GM23338 (cell line): ENCODE measurements around the gene LYPD5. TPM values are rescaled to one million over a fixed set of nuclear protein-coding genes. Genes with fewer than 3 reads are reported as not detected.
A peak's percentile ranks its signal among the peaks of the same experiment; 100 is the strongest.
"Not testable (repeated sequence)": the region's sequence is repeated elsewhere in the genome, so short reads cannot be mapped to it uniquely, and the experiment has no call there.

ENCODE experiments used
- ATAC-seq: fragments of 200-7000 bp; cut with Tn5 transposase; 3 replicates; pipeline ENCODE4 v1.9.1; 2020
- DNase-seq: peaks from one replicate; pipeline ENCODE4 v3.0.0-alpha.2; 2015; ENCODE audit warnings: low spot score
- H2AFZ ChIP-seq: fragments of 200-600 bp; sonication (generic); 2 replicates; pipeline ENCODE4 v1.8.0; 2016; ENCODE audit warnings: antibody characterized with exemption, mild to moderate bottlenecking, moderate library complexity
- H3F3A ChIP-seq: fragments of 200-600 bp; sonication (generic); replicated peaks from 2 replicates; pipeline ENCODE4 v1.8.0; 2017; ENCODE audit warnings: antibody characterized with exemption, mixed run types, low read depth
- H3K27ac ChIP-seq: fragments of 200-600 bp; sonication (generic); 2 replicates; pipeline ENCODE4 v1.6.1; 2016; ENCODE audit warnings: low read depth
- H3K27me3 ChIP-seq: fragments of 200-600 bp; sonication (generic); 2 replicates; pipeline ENCODE4 v1.8.0; 2016; ENCODE audit warnings: mild to moderate bottlenecking, mixed run types, moderate library complexity; ENCODE audit not compliant: insufficient read depth
- H3K36me3 ChIP-seq: fragments of 200-600 bp; sonication (generic); 2 replicates; pipeline ENCODE4 v1.8.0; 2016; ENCODE audit warnings: mild to moderate bottlenecking; ENCODE audit not compliant: insufficient read depth
- H3K4me1 ChIP-seq: fragments of 200-600 bp; sonication (generic); 2 replicates; pipeline ENCODE4 v1.8.0; 2016; ENCODE audit warnings: mild to moderate bottlenecking, moderate library complexity; ENCODE audit not compliant: insufficient read depth
- H3K4me2 ChIP-seq: fragments of 200-600 bp; sonication (generic); 2 replicates; pipeline ENCODE4 v1.7.1; 2017; ENCODE audit warnings: mixed run types
- H3K4me3 ChIP-seq: fragments of 200-600 bp; sonication (generic); 2 replicates; pipeline ENCODE4 v1.6.1; 2016; ENCODE audit warnings: mixed run types
- H3K79me2 ChIP-seq: fragments of 200-600 bp; sonication (generic); replicated peaks from 2 replicates; pipeline ENCODE4 v1.8.0; 2017; ENCODE audit warnings: mild to moderate bottlenecking; ENCODE audit not compliant: insufficient read depth
- H3K9me2 ChIP-seq: fragments of 200-600 bp; sonication (generic); 2 replicates; pipeline ENCODE4 v1.8.0; 2017; ENCODE audit not compliant: insufficient read depth
- H4K20me1 ChIP-seq: fragments of 200-600 bp; sonication (generic); replicated peaks from 2 replicates; pipeline ENCODE4 v1.8.0; 2017; ENCODE audit warnings: mild to moderate bottlenecking; ENCODE audit not compliant: insufficient read depth
- H3K27ac Mint-ChIP-seq: 2 replicates; pipeline ENCODE4 v1.8.0; 2020; ENCODE audit warnings: inconsistent platforms, mild to moderate bottlenecking, moderate library complexity, mixed read lengths
- H3K27me3 Mint-ChIP-seq: 3 replicates; pipeline ENCODE4 v1.8.0; 2022; ENCODE audit warnings: low read depth, mild to moderate bottlenecking, moderate library complexity, mixed read lengths, inconsistent platforms; ENCODE audit not compliant: insufficient read depth, poor library complexity
- H3K36me3 Mint-ChIP-seq: 3 replicates; pipeline ENCODE4 v1.8.0; 2021; ENCODE audit warnings: low read depth, mild to moderate bottlenecking, inconsistent platforms, moderate library complexity, mixed read lengths
- H3K4me1 Mint-ChIP-seq: 3 replicates; pipeline ENCODE4 v1.8.0; 2020; ENCODE audit warnings: mild to moderate bottlenecking, inconsistent platforms, mixed read lengths
- H3K4me3 Mint-ChIP-seq: 3 replicates; pipeline ENCODE4 v1.8.0; 2021; ENCODE audit warnings: moderate library complexity, mild to moderate bottlenecking, inconsistent platforms, mixed read lengths
- H3K9me3 Mint-ChIP-seq: 3 replicates; pipeline ENCODE4 v1.8.0; 2020; ENCODE audit warnings: moderate library complexity, mild to moderate bottlenecking, inconsistent platforms, mixed read lengths
- CREB1 ChIP-seq: fragments of 250-450 bp; sonication (Bioruptor Pico); IDR thresholded peaks from 2 replicates; pipeline ENCODE4 v1.5.0; 2020; ENCODE audit warnings: low read depth, mild to moderate bottlenecking, moderate library complexity
- EZH2 ChIP-seq: fragments of 200-600 bp; sonication (generic); IDR thresholded peaks from one replicate; pipeline ENCODE4 v1.8.0; 2017; ENCODE audit warnings: antibody characterized with exemption, mild to moderate bottlenecking, low read depth; ENCODE audit not compliant: unreplicated experiment
- REST ChIP-seq: IDR thresholded peaks from one replicate; pipeline ENCODE4 v1.6.1; 2018; ENCODE audit warnings: antibody characterized with exemption; ENCODE audit not compliant: unreplicated experiment
- STAT1 ChIP-seq: IDR thresholded peaks from one replicate; pipeline ENCODE4 v1.6.1; 2016; ENCODE audit warnings: antibody characterized with exemption; ENCODE audit not compliant: unreplicated experiment
- ZNF462 ChIP-seq: fragments of 250-450 bp; sonication (Bioruptor Pico); IDR thresholded peaks from 2 replicates; pipeline ENCODE4 v1.5.0; 2020; ENCODE audit warnings: mild to moderate bottlenecking, moderate library complexity
- polyA plus RNA-seq: library from polyadenylated mRNA; unstranded; fragments of >200 nt; fragmentation: Nextera tagmentation; extraction: Ambion mirVana; gene quantifications from 2 replicates; pipeline ENCODE4 v1.2.1, GENCODE V29; 2016
- total RNA-seq: library from RNA; depleted of rRNA; stranded (reverse); fragments of >200 nt; shearing (Covaris generic); gene quantifications from 2 replicates; pipeline ENCODE4 v1.2.3, GENCODE V29; 2014

The LYPD5 gene
- total and polyA plus RNA-seq, 2 experiments from 2014 or later = 1.1 to 1.5 TPM

GRCh38 chr19:43775299-43775890 lies 26.9 kb downstream of the LYPD5 start:
- Histone ChIP-seq H3K4me1 (peaks cover 36% of the 10 kb centered on the region), H3K27ac (no peak overlapping the region), H3K4me2 (no peak overlapping the region), H3K9me2 (no peaks in the 10 kb centered on the region), H3K36me3 (no peaks in the 10 kb centered on the region), H3F3A (no peaks in the 10 kb centered on the region), H3K79me2 (no peaks in the 10 kb centered on the region), H3K4me3 (no peak overlapping the region), H4K20me1 (no peaks in the 10 kb centered on the region), H3K27me3 (peaks cover 44% of the 10 kb centered on the region), H2AFZ (no peak overlapping the region)
- TF ChIP-seq EZH2 = no peak
- TF ChIP-seq STAT1 = no peak
- no peak for TF ChIP-seq CREB1 (CRISPR knock-in tag)
- TF ChIP-seq ZNF462 (CRISPR knock-in tag) = no peak
- no peak for TF ChIP-seq REST
- DNase-seq = no peak
- H3K4me1 Mint-ChIP-seq = peaks cover 48% of the 10 kb centered on the region
- H3K27me3 Mint-ChIP-seq = peaks cover 48% of the 10 kb centered on the region
- no peaks in the 10 kb centered on the region for H3K36me3 Mint-ChIP-seq
- no peaks in the 10 kb centered on the region; the same call in 2 of the 3 replicates for H3K9me3 Mint-ChIP-seq
- H3K27ac Mint-ChIP-seq = no peak overlapping the region
- no peak for ATAC-seq
- H3K4me3 Mint-ChIP-seq = 0 out of 3 replicates have a peak overlapping the region, but pooled peaks have one; percentile 72

DNA sequence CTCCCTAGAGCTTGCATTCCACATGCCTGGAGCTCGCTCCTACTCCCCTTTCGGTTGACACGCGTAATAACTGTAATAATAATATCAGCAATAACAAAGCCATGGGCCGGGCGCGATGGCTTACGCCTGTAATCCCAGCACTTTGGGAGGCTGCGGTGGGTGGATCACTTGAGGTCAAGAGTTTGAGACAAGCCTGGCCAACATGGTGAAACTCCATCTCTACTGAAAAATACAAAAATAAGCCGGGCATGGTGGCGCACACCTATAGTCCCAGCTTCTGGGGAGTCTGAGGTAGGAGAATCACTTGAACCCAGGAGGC lies 27.3 kb downstream of the LYPD5 start:
- not testable (repeated sequence) for H3K36me3 ChIP-seq, H3K9me2 ChIP-seq, DNase-seq, H3K27ac ChIP-seq, H3K36me3 Mint-ChIP-seq, H4K20me1 ChIP-seq, H3K9me3 Mint-ChIP-seq, H3K27ac Mint-ChIP-seq, H3K79me2 ChIP-seq, ATAC-seq, H3F3A ChIP-seq
- Mint-ChIP-seq H3K4me1 (peaks cover 45% of the 10 kb centered on the region), H3K4me3 (peak overlapping the region; percentile 72), H3K27me3 (peaks cover 52% of the 10 kb centered on the region)
- H3K27me3 ChIP-seq = peaks cover 44% of the 10 kb centered on the region
- peaks cover 36% of the 10 kb centered on the region for H3K4me1 ChIP-seq
- 0 out of 2 replicates have a peak overlapping the region, but pooled peaks have one; percentile 59 for H2AFZ ChIP-seq
- H3K4me3 ChIP-seq = peak overlapping the region; percentile 82
- peak overlapping the region; percentile 93 for H3K4me2 ChIP-seq
